Stimulated activated CD4-positive, alpha-beta T cell treated with anti-CD3 and anti-CD28 coated beads, Interleukin-12 subunit alpha, Interleukin-12 subunit beta, amount 100 ng/mL, for 24 hours (primary cell): ENCODE results near the gene OTULINL.

Source experiments
- DNase-seq, 2 experiments: peaks; one replicate each; pipeline ENCODE4 v3.0.0-alpha.2; 2020; ENCODE audit warnings: low read depth in 2 of 2

OTULINL gene

DNA sequence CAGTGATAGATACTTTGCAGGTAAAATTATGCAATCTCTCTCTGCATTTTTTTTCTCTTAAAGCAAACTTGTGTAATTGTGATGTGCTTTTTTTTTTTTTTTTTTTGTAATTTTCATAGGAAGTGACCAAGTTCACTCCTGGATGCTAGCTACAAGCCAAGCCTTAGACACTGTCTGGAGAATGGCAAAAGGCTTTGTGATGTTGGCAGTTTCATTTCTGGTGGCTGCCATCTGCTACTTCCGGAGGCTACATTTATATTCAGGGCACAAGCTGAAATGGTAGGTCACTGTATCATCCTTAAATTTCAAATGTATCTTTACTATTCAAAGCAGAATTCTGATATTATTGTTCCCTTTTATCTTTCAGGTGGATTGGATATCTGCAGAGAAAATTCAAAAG lies 19.3 kb downstream of the OTULINL start:
- DNase-seq, result no peak

DNA sequence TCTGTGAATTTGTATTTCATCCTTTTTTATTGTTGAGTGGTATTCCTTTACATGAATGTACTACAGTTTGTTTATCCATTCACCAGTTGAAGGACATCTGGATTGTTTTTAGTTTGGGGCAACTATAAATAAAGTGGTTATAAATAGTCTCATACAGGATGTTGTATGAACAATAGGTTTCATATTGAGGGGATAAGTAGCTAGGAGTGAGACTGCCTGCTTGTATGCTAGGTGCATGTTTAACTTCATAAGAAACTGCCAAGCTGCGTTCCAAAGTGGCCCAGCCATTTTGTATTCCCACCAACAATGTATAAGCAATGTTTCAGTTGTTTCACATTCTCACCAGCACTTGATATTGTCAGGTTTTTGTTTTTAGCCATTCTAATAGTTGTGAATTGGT lies 21.5 kb downstream of the OTULINL start:
- no peak for DNase-seq

- DNase-seq, result no peak
These were observed 25.5 kb downstream of the OTULINL start for GRCh38 chr5:14607104-14607503.

DNA sequence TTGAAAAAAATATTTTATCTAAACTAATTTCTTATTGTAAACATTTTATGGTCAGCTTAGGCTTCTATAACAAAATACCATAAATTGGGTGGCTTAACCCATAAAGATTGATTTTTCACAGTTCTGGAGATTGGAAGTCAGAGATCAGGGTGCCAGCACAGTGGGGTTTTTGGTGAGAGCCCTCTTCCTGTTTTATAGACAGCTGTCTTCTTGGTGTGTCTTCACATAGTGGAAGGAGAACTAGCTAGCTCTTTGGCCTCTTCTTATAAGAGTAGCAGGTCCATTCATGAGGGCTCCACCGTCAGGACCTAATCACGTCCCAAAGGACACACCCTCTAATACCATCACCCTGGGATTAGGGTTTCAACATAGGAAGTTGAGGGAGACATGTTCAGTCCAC lies 26.6 kb downstream of the OTULINL start:
- no peak for DNase-seq

DNA sequence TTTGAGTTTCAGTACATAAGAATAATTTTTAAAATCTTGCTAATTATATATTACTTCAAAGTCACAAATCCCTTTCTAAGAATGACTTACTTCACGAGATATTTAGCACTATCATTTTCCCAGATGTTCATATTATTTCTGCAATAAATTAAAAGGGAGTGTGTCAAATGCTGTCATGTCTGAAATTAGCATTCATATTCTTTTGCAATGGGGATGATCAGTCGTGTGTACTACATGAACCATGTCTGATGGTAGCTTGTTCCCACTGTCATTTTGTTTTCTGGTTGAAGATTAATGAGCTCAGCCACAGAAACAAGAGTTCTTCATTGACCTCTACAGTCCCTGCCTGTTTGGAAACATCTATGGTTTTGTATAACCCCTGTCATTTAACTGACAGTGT lies 30.1 kb downstream of the OTULINL start:
- no peak for DNase-seq

DNA sequence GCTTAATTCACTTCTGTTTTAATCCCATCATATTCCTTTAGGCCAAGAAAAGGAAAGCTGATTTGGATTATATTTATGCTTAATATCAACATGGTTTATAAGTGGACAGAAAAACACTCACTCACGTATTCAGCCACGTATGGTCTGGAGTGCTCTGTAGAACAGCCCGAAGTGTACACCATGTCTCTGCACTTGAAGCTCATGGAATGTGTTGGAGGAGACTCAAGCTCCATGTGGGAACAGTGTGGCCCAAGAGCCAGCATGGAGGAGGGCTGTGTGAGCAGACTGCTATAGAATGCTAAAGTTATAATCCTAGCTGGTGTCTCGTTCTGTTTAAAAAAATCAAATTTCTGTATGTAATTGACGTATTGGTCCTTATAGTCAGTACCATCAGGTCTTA lies 32.9 kb downstream of the OTULINL start:
- no peak for DNase-seq

GRCh38 chr5:14615365-14615764 lies 33.8 kb downstream of the OTULINL start:
- no peak for DNase-seq

GRCh38 chr5:14617441-14617840 lies 35.8 kb downstream of the OTULINL start:
- DNase-seq, result no peak

DNA sequence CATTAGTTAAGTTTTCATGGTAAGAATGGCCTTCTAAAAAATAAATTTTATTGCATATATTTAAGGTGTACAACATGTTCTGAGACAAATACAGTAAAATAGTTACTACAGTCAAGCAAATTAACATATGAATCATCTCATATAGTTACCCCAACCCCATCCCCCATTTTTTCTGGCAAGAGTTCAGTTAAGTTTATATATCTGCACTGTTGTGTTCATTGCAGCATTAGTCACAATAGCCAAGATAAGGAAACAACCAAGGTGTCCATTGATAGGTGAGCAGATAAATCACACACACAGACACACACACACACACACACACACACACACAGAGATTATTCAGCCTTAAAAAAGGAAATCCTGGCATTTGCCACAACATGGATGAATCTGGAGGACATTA lies 45.7 kb downstream of the OTULINL start:
- no peak for DNase-seq

DNA sequence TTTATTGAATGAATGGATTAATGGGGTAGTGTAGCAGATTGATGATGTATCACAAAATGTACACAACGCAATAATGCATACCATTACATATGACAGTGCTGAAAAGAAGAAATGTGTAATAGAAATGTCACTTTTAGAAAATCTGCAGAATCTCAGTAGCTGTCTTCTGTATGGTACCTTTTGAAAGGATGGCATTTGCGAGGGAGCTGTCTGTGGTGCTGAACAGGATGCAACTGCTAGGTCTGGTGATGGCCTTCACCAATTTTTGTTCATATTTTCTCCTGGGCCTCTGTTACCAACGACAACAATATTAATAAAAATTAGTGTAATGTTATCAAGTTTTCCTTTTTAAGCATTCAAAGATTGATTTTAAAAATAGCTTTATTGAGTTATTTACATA lies 46.8 kb downstream of the OTULINL start:
- DNase-seq, result peak in 1 of 2 experiments; percentile 23

GRCh38 chr5:14630671-14631070 lies 49.1 kb downstream of the OTULINL start:
- DNase-seq, result no peak

DNA sequence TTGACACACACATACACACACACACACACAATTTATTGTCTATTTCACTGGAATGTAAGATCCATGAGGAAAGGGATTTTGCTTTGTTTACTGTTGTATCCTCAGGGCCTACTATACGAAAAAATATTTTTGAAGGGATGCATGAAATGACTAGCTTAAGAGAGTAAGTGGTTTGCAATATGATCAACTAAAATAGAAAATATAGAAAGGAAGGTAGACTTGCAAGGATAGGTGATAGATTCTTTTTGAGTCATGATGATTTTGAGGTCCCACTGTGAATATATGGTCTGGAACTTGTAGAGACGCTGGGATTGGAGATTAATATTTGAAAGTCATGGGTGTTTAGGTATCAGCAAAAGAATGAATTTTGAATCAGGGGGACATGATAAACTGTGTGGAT lies 54.1 kb downstream of the OTULINL start:
- DNase-seq, result no peak

GRCh38 chr5:14640765-14641164 lies 59.2 kb downstream of the OTULINL start:
- DNase-seq, result no peak

DNA sequence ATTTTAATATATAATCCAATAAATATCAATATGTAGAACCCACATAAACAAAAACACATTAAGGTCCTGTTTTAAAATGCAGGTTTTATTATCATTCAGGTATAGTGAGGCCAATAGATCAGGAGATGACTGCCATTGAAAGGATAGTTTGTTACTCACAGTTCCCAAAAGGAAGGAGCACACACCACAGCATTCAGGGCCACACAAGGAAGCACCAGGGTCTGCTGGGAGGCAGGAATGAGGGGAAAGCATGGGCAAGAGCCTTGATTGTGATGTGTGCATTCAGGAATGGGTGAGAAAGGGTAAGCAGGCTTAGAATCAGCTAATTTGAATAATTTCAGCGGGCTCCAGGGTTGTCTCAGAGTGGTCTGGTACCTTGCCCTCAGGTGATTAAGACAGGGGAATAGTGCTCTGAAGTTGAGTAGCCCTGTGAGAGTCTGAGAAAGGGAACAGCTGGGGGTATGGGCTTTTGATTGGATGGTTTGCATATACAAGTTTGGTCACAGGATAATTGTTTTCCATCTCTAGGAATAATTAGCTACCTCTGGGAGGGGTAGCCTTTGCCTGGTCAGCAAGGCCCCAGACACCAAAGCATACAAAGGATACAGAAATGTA lies 63.1 kb downstream of the OTULINL start:
- no peak for DNase-seq

GRCh38 chr5:14650052-14650451 lies 68.5 kb downstream of the OTULINL start:
- DNase-seq, result no peak

- DNase-seq, result no peak
These were observed 73.7 kb downstream of the OTULINL start for GRCh38 chr5:14655146-14655741.

DNA sequence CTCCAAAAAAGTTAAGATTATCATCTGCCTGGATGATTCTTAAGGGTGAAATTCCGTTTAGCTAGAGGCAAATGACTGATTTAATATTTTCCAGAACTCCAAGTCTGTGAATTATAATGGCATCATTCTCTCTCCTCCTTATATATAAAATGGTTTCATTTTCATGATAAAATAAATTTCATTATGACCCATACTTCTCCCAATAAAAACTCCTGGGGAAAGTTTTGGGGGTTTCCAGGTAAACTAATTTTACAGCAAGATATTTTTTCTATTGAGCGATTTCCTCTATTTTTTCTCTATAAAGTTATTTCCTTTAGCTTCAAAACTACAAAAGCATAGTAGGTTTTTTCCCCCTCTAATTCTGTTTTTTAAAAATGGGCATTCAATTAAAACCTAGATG lies 75.3 kb downstream of the OTULINL start:
- DNase-seq, result no peak

- no peak for DNase-seq
These were observed 78.4 kb downstream of the OTULINL start for GRCh38 chr5:14659821-14660607.

DNA sequence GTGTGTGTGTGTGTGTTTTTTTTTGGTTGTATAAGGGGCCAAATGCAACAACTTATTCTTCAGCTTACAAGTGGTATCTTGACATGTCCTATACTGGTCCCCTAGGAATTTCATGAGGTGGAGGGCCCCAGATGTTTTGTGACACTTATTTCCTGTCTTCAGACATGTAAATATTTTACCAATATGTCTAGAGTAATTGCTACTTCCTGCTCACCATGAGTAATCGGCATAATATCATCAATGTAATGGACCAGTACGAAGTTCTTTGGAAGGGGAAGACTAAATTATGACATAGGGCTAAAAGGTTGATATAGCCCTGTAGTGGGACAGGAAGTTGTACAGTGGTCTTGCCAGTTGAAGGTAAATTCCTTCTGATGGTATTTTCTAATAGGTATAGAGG lies 79.2 kb downstream of the OTULINL start:
- no peak for DNase-seq
